ENCODE results near the gene FGD4. TPM values are rescaled to one million over a fixed set of nuclear protein-coding genes. Genes with fewer than 3 reads are reported as not detected.

FGD4 gene
- total and polyA plus RNA-seq, 2 donors (not counting 3 experiments of a cell fraction or from before 2014, with no cell fraction given) = 6.6 to 44.7 TPM

DNA sequence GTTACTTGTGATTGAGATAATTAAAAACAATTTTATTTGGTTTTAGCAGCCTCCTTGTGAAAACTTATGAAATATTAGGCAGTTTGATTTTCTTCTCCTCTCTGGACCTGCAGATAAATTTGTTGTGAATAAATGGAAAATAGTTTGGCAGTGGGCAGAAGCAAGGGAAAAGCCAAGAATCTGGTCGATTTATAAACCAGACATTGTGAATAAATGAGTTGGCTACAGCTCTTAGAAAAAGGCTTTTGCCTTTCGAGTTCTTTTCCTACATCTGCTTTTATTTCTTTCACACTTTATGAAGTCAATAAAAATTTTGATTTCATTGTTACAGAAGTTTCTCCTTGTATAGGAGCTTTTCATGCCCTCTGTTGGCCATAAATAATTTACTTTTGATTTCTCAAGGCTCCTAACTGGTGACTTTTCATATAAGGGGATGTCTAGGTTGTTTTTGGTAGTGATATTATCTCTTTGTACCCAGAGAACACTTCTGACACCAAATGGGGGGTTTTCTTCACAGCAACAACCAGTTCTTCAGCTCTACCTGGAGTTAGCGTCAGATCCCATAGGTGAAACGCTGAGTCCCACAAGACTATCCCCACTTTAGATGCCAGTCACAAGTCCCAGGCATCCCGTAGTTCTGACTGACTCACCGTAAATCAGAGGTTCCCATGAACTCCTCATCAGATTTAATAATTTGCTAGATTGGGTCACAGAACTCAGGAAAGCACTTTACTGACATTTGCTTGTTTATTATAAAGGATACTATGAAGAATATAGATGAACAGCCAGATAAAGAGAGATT, 143.3 kb downstream of the FGD4 start:
- intact Hi-C loops (cut with micrococcal nuclease) (no loop called here), dilution Hi-C loops (cut with MboI; ENCODE audit: extremely low pct_ligation_motif_present, low sequenced_read_pairs) (no loop called here)
- Histone ChIP-seq H3K9me1 (replicated peaks; ENCODE audit: control insufficient read depth, extremely low read depth, insufficient read depth, low read length) (no peaks in the 10 kb centered on the region), H3K9ac (replicated peaks; ENCODE audit: extremely low read depth, insufficient read depth, low read length) (no peak overlapping the region), H3K36me3 (ENCODE audit: control insufficient read depth in 2 of 2, extremely low read depth in 1 of 2, insufficient read depth in 2 of 2, low read length in 2 of 2) (no peaks in the 10 kb centered on the region), H3K4me2 (ENCODE audit: insufficient read depth, low read length) (no peak overlapping the region), H3K4me1 (ENCODE audit: control insufficient read depth, extremely low read depth, insufficient read depth, low read length) (peaks cover 16% of the 10 kb centered on the region), H3K4me3 (replicated peaks in 1 of 3; ENCODE audit: insufficient read depth in 1 of 3, low read depth in 1 of 3, low read length in 3 of 3) (no peak overlapping the region), H4K20me1 (replicated peaks; ENCODE audit: control insufficient read depth, extremely low read depth, insufficient read depth, low read length) (peaks cover 2% of the 10 kb centered on the region), H3K27me3 (ENCODE audit: control insufficient read depth in 2 of 2, insufficient read depth in 2 of 2, low read length in 2 of 2) (no peaks in the 10 kb centered on the region), H2AFZ (ENCODE audit: low read depth, low read length) (no peak overlapping the region), H3K9me3 (replicated peaks; ENCODE audit: control insufficient read depth, insufficient read depth, low read length) (no peaks in the 10 kb centered on the region), H3K79me2 (ENCODE audit: control insufficient read depth, insufficient read depth, low read length) (peaks cover 73% of the 10 kb centered on the region), H3K27ac (ENCODE audit: insufficient read depth, low read depth, low read length) (no peak overlapping the region)
- TF ChIP-seq MYC (IDR thresholded peaks at IDR 0.05; ENCODE audit: low read depth, low read length) (no peak), JUN (IDR thresholded peaks at IDR 0.05; ENCODE audit: borderline replicate concordance, insufficient read depth, insufficient read length, low read depth) (no peak), FOS (IDR thresholded peaks at IDR 0.05; ENCODE audit: borderline replicate concordance, insufficient read depth, low read length) (no peak), GATA2 (IDR thresholded peaks at IDR 0.05; ENCODE audit: insufficient read depth, insufficient read length, low read depth, low read length) (no peak), POLR2AphosphoS5 (IDR thresholded peaks at IDR 0.05; ENCODE audit: insufficient read depth, low read depth, low read length) (no peak), EZH2 (IDR thresholded peaks at IDR 0.05; ENCODE audit: borderline replicate concordance, low read depth, low read length, severe bottlenecking) (no peak), MAX (IDR thresholded peaks at IDR 0.05; ENCODE audit: insufficient read depth, insufficient read length) (no peak), POLR2A (IDR thresholded peaks at IDR 0.05; ENCODE audit: low read depth, low read length) (no peak)
- TF ChIP-seq, protein P1, sequence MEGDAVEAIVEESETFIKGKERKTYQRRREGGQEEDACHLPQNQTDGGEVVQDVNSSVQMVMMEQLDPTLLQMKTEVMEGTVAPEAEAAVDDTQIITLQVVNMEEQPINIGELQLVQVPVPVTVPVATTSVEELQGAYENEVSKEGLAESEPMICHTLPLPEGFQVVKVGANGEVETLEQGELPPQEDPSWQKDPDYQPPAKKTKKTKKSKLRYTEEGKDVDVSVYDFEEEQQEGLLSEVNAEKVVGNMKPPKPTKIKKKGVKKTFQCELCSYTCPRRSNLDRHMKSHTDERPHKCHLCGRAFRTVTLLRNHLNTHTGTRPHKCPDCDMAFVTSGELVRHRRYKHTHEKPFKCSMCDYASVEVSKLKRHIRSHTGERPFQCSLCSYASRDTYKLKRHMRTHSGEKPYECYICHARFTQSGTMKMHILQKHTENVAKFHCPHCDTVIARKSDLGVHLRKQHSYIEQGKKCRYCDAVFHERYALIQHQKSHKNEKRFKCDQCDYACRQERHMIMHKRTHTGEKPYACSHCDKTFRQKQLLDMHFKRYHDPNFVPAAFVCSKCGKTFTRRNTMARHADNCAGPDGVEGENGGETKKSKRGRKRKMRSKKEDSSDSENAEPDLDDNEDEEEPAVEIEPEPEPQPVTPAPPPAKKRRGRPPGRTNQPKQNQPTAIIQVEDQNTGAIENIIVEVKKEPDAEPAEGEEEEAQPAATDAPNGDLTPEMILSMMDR (IDR thresholded peaks at IDR 0.05; ENCODE audit: extremely low read depth in 1 of 2, insufficient read depth in 1 of 2, low read depth in 1 of 2, low read length in 2 of 2) = no peak
- FAIRE-seq = no peak
- ChIA-PET CTCF (interaction anchor here (0.6 to 1.7 kb wide), 5 partner anchors 15 to 85 kb away, joined by 3 to 4 read pairs (median 3); no protein-coding TSS in a partner anchor), POLR2A (no interaction called here)
- DNase-seq (ENCODE audit: low read depth, low spot score) = no peak
- BruUV-seq (replicated peaks) = no TSS peak

Measured in endothelial cell of umbilical vein (primary cell).